ENCODE results near the gene ATAD1.

The ATAD1 gene

DNA sequence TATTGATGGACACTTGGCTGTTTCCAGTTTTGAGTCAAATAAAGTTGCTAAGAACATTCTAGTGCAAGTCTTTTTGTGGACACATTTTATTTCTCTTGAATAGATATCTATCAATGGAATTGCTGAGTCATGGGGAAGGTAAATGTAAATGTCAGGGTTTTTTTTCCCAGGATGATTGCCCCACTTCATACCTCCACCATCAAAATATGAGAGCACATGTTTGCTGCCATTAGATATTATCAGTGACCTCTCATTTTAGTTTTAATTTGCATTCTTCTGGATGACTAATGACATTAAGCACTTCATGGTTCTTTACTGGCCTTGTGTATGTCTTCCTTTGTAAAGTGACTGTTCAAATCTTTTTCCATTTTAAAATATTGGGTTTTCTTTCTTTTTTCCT, 112.7 kb downstream of the ATAD1 start:
- DNase-seq, result no peak

- DNase-seq, result no peak
Measured at GRCh38 chr10:87703771-87704170, 114.3 kb downstream of the ATAD1 start.

DNA sequence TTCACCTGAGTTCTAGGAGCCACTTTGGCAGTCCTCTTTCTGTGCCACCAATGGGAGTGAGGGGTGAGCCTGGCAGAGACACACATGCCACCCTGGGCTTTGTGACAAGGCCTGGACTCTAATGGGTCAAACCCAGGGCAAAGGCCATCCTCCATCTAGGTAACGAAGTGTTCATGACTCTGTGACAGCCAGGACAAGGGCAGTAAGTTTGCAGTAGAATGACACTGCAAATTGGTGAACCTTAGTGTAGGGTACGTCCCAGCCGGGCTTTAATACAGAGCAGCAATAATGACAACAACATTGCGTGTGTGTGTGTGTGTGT, 115.1 kb downstream of the ATAD1 start:
- no peak for DNase-seq

DNA sequence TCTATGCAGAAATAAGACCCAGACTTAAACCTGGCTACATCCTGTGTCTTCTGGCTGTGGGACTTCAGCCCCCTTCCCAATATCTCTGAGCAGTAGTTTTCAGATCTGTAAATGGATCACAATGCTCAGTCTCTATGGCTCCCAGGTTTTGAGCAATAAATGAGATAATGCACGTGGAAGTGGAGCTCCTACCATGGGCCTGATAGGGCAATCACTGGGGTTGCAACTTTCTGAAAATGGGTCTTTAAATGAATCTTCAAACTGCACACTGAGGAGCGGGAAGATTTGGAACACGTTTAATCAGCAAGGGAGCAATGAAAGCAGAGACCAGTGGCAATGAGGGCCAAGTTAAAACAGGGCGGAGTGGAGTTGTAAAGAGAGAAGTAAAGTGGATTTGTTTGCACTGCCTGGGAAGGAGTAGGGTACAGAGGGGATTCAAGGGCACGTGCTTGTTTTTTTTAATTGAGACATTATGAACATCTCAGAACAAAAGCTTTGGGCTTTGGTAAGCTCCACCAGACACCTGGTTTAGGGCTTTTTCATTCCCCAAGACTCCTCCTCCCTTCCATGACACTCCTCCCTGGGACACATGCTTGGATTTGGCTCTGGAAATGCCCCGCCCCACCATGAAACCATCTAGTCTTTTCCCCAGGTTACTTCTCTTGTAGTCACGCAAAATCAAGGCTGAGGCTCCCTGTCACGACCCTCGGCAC, 115.6 kb downstream of the ATAD1 start:
- no peak for DNase-seq
